Astrocyte (in vitro differentiated cells and primary cell): ENCODE data around the gene CYP1B1.

ENCODE experiments used
- EZH2 ChIP-seq: IDR thresholded peaks from 2 replicates; pipeline ENCODE4 v1.6.1; 2012; ENCODE audit warnings: mild to moderate bottlenecking, low read length, inconsistent platforms; ENCODE audit not compliant: insufficient read depth
- TF ChIP-seq, protein P1 (sequence below): IDR thresholded peaks from 2 replicates; pipeline ENCODE4 v1.5.1; 2011; ENCODE audit warnings: low read depth, mild to moderate bottlenecking, inconsistent platforms, low read length, moderate library complexity; ENCODE audit not compliant: insufficient read depth

- TF ChIP-seq, protein P1, sequence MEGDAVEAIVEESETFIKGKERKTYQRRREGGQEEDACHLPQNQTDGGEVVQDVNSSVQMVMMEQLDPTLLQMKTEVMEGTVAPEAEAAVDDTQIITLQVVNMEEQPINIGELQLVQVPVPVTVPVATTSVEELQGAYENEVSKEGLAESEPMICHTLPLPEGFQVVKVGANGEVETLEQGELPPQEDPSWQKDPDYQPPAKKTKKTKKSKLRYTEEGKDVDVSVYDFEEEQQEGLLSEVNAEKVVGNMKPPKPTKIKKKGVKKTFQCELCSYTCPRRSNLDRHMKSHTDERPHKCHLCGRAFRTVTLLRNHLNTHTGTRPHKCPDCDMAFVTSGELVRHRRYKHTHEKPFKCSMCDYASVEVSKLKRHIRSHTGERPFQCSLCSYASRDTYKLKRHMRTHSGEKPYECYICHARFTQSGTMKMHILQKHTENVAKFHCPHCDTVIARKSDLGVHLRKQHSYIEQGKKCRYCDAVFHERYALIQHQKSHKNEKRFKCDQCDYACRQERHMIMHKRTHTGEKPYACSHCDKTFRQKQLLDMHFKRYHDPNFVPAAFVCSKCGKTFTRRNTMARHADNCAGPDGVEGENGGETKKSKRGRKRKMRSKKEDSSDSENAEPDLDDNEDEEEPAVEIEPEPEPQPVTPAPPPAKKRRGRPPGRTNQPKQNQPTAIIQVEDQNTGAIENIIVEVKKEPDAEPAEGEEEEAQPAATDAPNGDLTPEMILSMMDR: no peak
- peak; percentile 61 for TF ChIP-seq EZH2
Measured at GRCh38 chr2:38074058-38074763, 1.7 kb downstream of the CYP1B1 start.
